HepG2 (cell line): ENCODE results near the gene MYLK. TPM values are rescaled to one million over a fixed set of nuclear protein-coding genes. Genes with fewer than 3 reads are reported as not detected.
A peak's percentile ranks its signal among the peaks of the same experiment; 100 is the strongest.

Experiments
- ATAC-seq: fragments of 200-7000 bp; cut with Tn5 transposase; 3 replicates; pipeline ENCODE4 v1.9.1; 2020; ENCODE audit warnings: mild to moderate bottlenecking, moderate library complexity
- BruUV-seq: library from RNA; stranded (reverse); fragments of 400-500 nt; replicated peaks from 2 replicates; lab custom pipeline; 2021; lab: Mats Ljungman, UMichigan
- CTCF ChIA-PET: fragments of 300-600 bp; formaldehyde crosslinking; extraction: SDS; loops from one replicate; lab custom pipeline; 2021; ENCODE audit warnings: low total read pairs, inconsistent platforms, low intra/inter-chr PET ratio; lab: Yijun Ruan, JAX
- POLR2A ChIA-PET: fragments of 350-600 bp; sonication (Branson Sonifier 250); formaldehyde crosslinking; loops from one replicate; lab custom pipeline; 2020; ENCODE audit warnings: antibody characterized with exemption, inconsistent platforms; lab: Yijun Ruan, JAX
- DNase-seq: peaks from one replicate; pipeline ENCODE4 v3.0.0-alpha.2; 2015; ENCODE audit warnings: low spot score
- FAIRE-seq: peaks from 3 replicates; lab custom pipeline; 2011; peaks lifted over from hg19 to GRCh38; lab: Jason Lieb, UNC
- H2AFZ ChIP-seq: one replicate; pipeline ENCODE4 v1.6.1; 2011; ENCODE audit warnings: low read length, inconsistent platforms
- H3K27ac ChIP-seq: fragments of 300-600 bp; 3 replicates; pipeline ENCODE4 v1.8.0; 2011; ENCODE audit warnings: mixed run types, mild to moderate bottlenecking, mixed read lengths, low read length, inconsistent platforms; ENCODE audit not compliant: insufficient read depth; ENCODE audit errors: extremely low read length
- H3K27me3 ChIP-seq, 2 experiments: fragments of 200-600 bp in 1 of 2; 2 replicates in 1 of 2; 3 replicates in 1 of 2; pipeline versions ENCODE4 v1.6.0 to v1.8.0; 2011; ENCODE audit warnings: low read length in 2 of 2, mild to moderate bottlenecking in 2 of 2, moderate library complexity in 2 of 2, inconsistent platforms in 1 of 2; ENCODE audit not compliant: insufficient read depth in 2 of 2, control insufficient read depth in 1 of 2
- H3K36me3 ChIP-seq, 2 experiments: fragments of 200-600 bp in 1 of 2; replicated peaks in 1 of 2; 2 replicates in 1 of 2; 3 replicates in 1 of 2; pipeline versions ENCODE4 v1.5.1 to v1.8.0; 2011; ENCODE audit warnings: low read length in 2 of 2, inconsistent platforms in 1 of 2; ENCODE audit not compliant: insufficient read depth in 2 of 2, control insufficient read depth in 1 of 2
- H3K4me1 ChIP-seq: 2 replicates; pipeline ENCODE4 v1.5.1; 2012; ENCODE audit warnings: low read length, inconsistent platforms; ENCODE audit not compliant: insufficient read depth
- H3K4me2 ChIP-seq: 2 replicates; pipeline ENCODE4 v1.6.0; 2011; ENCODE audit warnings: low read depth, low read length, inconsistent platforms
- H3K4me3 ChIP-seq, 3 experiments: fragments of 200-600 bp in 1 of 3; sonication (generic), shearing (Covaris generic) in 1 of 3; replicated peaks in 1 of 3; 2 replicates each; pipeline ENCODE4 v1.5.1; 2011 to 2016; ENCODE audit warnings: low read length in 3 of 3, inconsistent platforms in 2 of 3, low read depth in 2 of 3, mild to moderate bottlenecking in 2 of 3, control low read depth in 1 of 3, mixed read lengths in 1 of 3; ENCODE audit not compliant: insufficient read depth in 1 of 3
- H3K79me2 ChIP-seq: one replicate; pipeline ENCODE4 v1.6.1; 2011; ENCODE audit warnings: low read length, inconsistent platforms; ENCODE audit not compliant: insufficient read depth
- H3K9ac ChIP-seq: 2 replicates; pipeline ENCODE4 v1.6.0; 2011; ENCODE audit warnings: mild to moderate bottlenecking, low read depth, low read length, inconsistent platforms; ENCODE audit not compliant: insufficient read depth
- H3K9me3 ChIP-seq: 2 replicates; pipeline ENCODE4 v1.5.1; 2012; ENCODE audit warnings: mild to moderate bottlenecking, low read length
- H4K20me1 ChIP-seq: 2 replicates; pipeline ENCODE4 v1.6.0; 2011; ENCODE audit warnings: inconsistent platforms, mild to moderate bottlenecking, low read length, moderate library complexity; ENCODE audit not compliant: insufficient read depth
- ATF7-NPFF ChIP-seq: sonication (generic); formaldehyde crosslinking; IDR thresholded peaks from 2 replicates; pipeline ENCODE4 v1.8.1; 2023; ENCODE audit warnings: mild to moderate bottlenecking, low read depth, missing genetic modification reagents, moderate library complexity
- HMG20B ChIP-seq: conservative IDR thresholded peaks from 2 replicates; pipeline ENCODE4 v1.6.1; 2016; ENCODE audit warnings: missing genetic modification reagents, missing compliant biosample characterization
- HNF4A ChIP-seq: sonication (generic); formaldehyde crosslinking; IDR thresholded peaks from 2 replicates; pipeline ENCODE4 v1.4.0; 2020; ENCODE audit warnings: missing genetic modification reagents
- TARDBP ChIP-seq: sonication (generic); formaldehyde crosslinking; IDR thresholded peaks from 2 replicates; pipeline ENCODE4 v1.8.0; 2022; ENCODE audit warnings: mild to moderate bottlenecking, missing genetic modification reagents
- ZNF251 ChIP-seq: sonication (generic); formaldehyde crosslinking; IDR thresholded peaks from 2 replicates; pipeline ENCODE4 v1.9.0; 2021; ENCODE audit warnings: mild to moderate bottlenecking, missing genetic modification reagents
- ZNF530 ChIP-seq: sonication (generic); formaldehyde crosslinking; IDR thresholded peaks from 2 replicates; pipeline ENCODE4 v1.5.0; 2020; ENCODE audit warnings: low read depth, mild to moderate bottlenecking, missing genetic modification reagents
- WGBS: methylation state at CpG from one replicate; pipeline ENCODE4 v1.1.6; 2017; ENCODE audit warnings: low lambda C conversion rate; 5-methylcytosine and 5-hydroxymethylcytosine counted together
- in situ Hi-C: cut with HindIII; loops from 2 replicates; pipeline ENCODE4 v1.10.0; 2017; ENCODE audit warnings: low pct_unique_long_range_greater_than_20kb; ENCODE audit not compliant: extremely low pct_ligation_motif_present
- intact Hi-C: fragments of 100-400 bp; cut with micrococcal nuclease; formaldehyde crosslinking; loops from one replicate; pipeline ENCODE4 v1.10.0; 2022; ENCODE audit not compliant: unreplicated experiment
- polyA plus RNA-seq, 8 experiments: library from polyadenylated mRNA; depleted of rRNA in 3 of 8; stranded (reverse) in 7 of 8; unstranded in 1 of 8; fragments of >200 nt; fragmentation: Illumina TruSeq in 4 of 8; extraction: Trizol in 4 of 8; gene quantifications; 2 replicates each; pipeline versions ENCODE4 v1.2.1 to v1.2.3, GENCODE V29; 2011 to 2016; ENCODE audit warnings: low read depth in 4 of 8, missing spikeins in 1 of 8, mixed read lengths in 1 of 8; ENCODE audit not compliant: insufficient read depth in 1 of 8
- total RNA-seq, 5 experiments: library from RNA; depleted of rRNA; stranded (reverse); fragments of >200 nt; fragmentation: Illumina TruSeq; extraction: Trizol; gene quantifications; 2 replicates each; pipeline ENCODE4 v1.2.3, GENCODE V29; 2016; ENCODE audit warnings: low read depth in 1 of 5
- TF ChIP-seq, protein P1 (sequence below): sonication (generic); formaldehyde crosslinking; conservative IDR thresholded peaks from 2 replicates; pipeline ENCODE4 v1.4.0; 2020; ENCODE audit warnings: mild to moderate bottlenecking, missing genetic modification reagents, moderate library complexity
- TF ChIP-seq, protein P2 (sequence below): sonication (generic); formaldehyde crosslinking; IDR thresholded peaks from 2 replicates; pipeline ENCODE4 v1.5.1; 2020; ENCODE audit warnings: missing genetic modification reagents, mild to moderate bottlenecking, borderline replicate concordance

MYLK gene
- total and polyA plus RNA-seq, 2 of the 13 experiments (the other 11 are each of a cell fraction or from before 2014, with no cell fraction given), result 10.6 to 34.9 TPM

DNA sequence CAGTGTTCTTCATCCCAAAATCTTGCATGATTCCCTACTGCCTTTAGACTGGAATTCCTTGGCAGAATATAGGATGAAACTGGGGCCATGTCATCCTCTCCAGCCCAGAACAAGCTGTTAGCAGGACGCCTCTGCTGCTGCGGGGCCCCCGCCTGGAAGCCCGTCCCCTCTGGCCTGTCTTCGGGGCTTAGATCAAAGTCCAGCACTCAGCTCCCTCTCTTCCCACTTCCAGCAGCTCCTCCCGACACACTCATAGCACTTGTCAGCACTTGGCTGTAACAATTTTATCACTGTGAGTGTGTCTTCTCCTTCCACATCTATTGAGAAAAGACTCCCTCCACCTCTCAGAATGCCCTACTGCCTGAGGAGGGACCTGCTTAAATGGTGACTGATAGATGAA is 187.3 kb downstream of the MYLK start:
- Histone ChIP-seq H3K27me3 (no peaks in the 10 kb centered on the region), H3K4me3 (no peak overlapping the region), H3K4me2 (peak overlapping the region; percentile 7; the same call in 1 of the 2 replicates), H3K27ac (no peak overlapping the region), H3K4me1 (peaks cover 44% of the 10 kb centered on the region), H3K79me2 (no peaks in the 10 kb centered on the region), H3K36me3 (peaks cover 8 to 10% of the 10 kb centered on the region in 2 experiments; a peak in 4 of 5 replicates), H2AFZ (no peak overlapping the region), H3K9ac (no peak overlapping the region), H3K9me3 (no peaks in the 10 kb centered on the region), H4K20me1 (no peaks in the 10 kb centered on the region)
- no peak for FAIRE-seq
- CTCF ChIA-PET, result no interaction called here
- no TSS peak for BruUV-seq
- ATAC-seq, result no peak; the same call in 1 of the 3 replicates
- in situ Hi-C loops, result loop anchor here (5.0 kb wide), 1 partner anchor 40 kb away; no protein-coding TSS in a partner anchor
- TF ChIP-seq HMG20B (CRISPR knock-in tag) (no peak), HNF4A (CRISPR knock-in tag) (peak; percentile 51; the same call in 1 of the 2 replicates)
- POLR2A ChIA-PET, result interaction anchor here (1.0 to 1.1 kb wide), 4 partner anchors 8 to 44 kb away, joined by 3 to 4 read pairs (median 3); no protein-coding TSS in a partner anchor
- DNase-seq, result no peak
- intact Hi-C loops, result no loop called here
- 39% methylated on average over 6 of the region's 6 CpGs for WGBS

DNA sequence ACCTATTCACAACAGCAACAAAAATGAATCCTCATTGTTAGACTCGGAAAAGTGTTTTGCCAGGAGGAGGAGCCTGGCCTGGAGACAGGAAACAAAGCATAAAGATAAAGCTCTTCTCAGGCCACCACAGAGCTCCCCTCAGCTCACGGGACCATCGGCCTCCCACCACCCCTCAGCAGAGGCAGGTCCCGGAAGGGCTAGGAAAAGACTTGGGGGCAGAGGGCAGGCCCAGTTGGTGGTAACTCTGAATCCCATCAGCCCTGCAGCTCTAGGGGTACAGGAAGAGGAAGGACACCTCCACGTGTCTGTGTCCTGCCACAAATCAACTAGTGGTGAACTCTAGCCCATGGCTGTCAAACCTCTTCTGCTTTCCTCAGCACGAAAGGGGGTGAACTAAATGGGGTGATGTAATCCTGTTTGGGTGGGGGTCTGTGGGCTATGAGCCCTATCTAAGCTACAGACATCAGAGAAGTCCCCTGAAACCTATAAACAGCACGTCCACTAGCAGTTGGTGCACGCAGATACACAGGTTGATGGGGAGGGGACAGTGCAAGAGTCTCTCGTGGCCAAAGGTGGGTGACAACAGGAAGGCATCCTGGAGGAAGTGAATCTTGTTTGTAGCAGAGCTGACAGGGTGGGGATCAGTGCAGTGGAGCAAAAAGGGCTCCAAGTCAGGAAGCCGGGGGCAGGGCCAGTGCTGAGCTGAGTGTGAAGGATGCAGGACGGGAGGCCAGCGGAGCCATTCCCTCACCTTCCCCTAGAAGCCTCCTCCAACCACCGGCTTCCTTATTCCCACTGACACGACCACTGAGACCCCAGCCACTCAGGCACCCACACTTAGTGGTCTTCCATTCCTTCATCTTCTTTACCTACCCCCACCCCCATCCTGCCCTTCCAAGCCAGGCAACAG is 188.1 kb downstream of the MYLK start:
- H3K36me3 ChIP-seq, result peaks cover 8 to 18% of the 10 kb centered on the region in 2 experiments; a peak in 4 of 5 replicates
- no peak for FAIRE-seq
- POLR2A ChIA-PET, result interaction anchor here (1.0 to 1.1 kb wide), 4 partner anchors 8 to 43 kb away, joined by 3 to 4 read pairs (median 3); no protein-coding TSS in a partner anchor
- H3K4me3 ChIP-seq, result no peak overlapping the region
- no peaks in the 10 kb centered on the region for H4K20me1 ChIP-seq
- WGBS, result 92% methylated on average over 14 of the region's 14 CpGs
- intact Hi-C loops, result loop anchor here (2.0 kb wide), 1 partner anchor 43 kb away; no protein-coding TSS in a partner anchor
- H3K4me2 ChIP-seq, result no peak overlapping the region
- no peaks in the 10 kb centered on the region for H3K9me3 ChIP-seq
- no peak overlapping the region for H2AFZ ChIP-seq
- H3K9ac ChIP-seq, result no peak overlapping the region
- H3K27ac ChIP-seq, result no peak overlapping the region
- BruUV-seq, result no TSS peak
- no peak for TF ChIP-seq TARDBP (CRISPR knock-in tag)
- no peak for TF ChIP-seq ATF7-NPFF
- no peak for TF ChIP-seq ZNF251
- TF ChIP-seq ZNF530 (CRISPR knock-in tag), result no peak
- TF ChIP-seq, protein P1, sequence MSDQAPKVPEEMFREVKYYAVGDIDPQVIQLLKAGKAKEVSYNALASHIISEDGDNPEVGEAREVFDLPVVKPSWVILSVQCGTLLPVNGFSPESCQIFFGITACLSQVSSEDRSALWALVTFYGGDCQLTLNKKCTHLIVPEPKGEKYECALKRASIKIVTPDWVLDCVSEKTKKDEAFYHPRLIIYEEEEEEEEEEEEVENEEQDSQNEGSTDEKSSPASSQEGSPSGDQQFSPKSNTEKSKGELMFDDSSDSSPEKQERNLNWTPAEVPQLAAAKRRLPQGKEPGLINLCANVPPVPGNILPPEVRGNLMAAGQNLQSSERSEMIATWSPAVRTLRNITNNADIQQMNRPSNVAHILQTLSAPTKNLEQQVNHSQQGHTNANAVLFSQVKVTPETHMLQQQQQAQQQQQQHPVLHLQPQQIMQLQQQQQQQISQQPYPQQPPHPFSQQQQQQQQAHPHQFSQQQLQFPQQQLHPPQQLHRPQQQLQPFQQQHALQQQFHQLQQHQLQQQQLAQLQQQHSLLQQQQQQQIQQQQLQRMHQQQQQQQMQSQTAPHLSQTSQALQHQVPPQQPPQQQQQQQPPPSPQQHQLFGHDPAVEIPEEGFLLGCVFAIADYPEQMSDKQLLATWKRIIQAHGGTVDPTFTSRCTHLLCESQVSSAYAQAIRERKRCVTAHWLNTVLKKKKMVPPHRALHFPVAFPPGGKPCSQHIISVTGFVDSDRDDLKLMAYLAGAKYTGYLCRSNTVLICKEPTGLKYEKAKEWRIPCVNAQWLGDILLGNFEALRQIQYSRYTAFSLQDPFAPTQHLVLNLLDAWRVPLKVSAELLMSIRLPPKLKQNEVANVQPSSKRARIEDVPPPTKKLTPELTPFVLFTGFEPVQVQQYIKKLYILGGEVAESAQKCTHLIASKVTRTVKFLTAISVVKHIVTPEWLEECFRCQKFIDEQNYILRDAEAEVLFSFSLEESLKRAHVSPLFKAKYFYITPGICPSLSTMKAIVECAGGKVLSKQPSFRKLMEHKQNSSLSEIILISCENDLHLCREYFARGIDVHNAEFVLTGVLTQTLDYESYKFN (CRISPR knock-in tag), result no peak
- TF ChIP-seq, protein P2, sequence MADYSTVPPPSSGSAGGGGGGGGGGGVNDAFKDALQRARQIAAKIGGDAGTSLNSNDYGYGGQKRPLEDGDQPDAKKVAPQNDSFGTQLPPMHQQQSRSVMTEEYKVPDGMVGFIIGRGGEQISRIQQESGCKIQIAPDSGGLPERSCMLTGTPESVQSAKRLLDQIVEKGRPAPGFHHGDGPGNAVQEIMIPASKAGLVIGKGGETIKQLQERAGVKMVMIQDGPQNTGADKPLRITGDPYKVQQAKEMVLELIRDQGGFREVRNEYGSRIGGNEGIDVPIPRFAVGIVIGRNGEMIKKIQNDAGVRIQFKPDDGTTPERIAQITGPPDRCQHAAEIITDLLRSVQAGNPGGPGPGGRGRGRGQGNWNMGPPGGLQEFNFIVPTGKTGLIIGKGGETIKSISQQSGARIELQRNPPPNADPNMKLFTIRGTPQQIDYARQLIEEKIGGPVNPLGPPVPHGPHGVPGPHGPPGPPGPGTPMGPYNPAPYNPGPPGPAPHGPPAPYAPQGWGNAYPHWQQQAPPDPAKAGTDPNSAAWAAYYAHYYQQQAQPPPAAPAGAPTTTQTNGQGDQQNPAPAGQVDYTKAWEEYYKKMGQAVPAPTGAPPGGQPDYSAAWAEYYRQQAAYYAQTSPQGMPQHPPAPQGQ (CRISPR knock-in tag), result no peak
- TF ChIP-seq, all 625 proteins: peak for 0
- DNase-seq, result no peak
- in situ Hi-C loops, result loop anchor here (5.0 kb wide), 1 partner anchor 39 kb away; no protein-coding TSS in a partner anchor
- Histone ChIP-seq H3K27me3 (no peaks in the 10 kb centered on the region), H3K4me1 (peaks cover 38% of the 10 kb centered on the region), H3K79me2 (no peaks in the 10 kb centered on the region)
- CTCF ChIA-PET, result no interaction called here
- ATAC-seq, result no peak
